ENCODE results near the gene RNF168.
A peak's percentile ranks its signal among the peaks of the same experiment; 100 is the strongest.
"Not testable (repeated sequence)": the region's sequence is repeated elsewhere in the genome, so short reads cannot be mapped to it uniquely, and the experiment has no call there.

The RNF168 gene

DNA sequence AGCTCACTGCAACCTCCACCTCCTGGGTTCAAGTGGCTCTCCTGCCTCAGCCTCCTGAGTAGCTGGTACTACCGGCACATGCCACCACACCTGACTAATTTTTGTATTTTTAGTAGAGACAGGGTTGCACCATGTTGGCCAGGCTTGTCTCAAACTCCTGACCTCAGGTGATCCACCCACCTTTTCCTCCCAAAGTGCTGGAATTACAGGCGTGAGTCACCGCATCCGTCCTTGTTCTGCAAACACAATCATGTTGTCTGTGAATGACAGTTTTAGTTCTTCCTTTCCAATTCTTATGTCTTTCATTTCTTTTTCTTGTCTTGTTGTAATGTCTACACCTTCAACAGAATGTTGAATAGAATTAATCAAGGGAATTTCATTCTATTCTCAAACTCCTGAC is 27.9 kb upstream of the RNF168 start:
- peaks cover 3% of the 10 kb centered on the region for H3K4me1 ChIP-seq (ENCODE audit: control insufficient read depth, insufficient read depth, low read length)
- no peaks in the 10 kb centered on the region for H3K36me3 ChIP-seq (ENCODE audit: control insufficient read depth in 2 of 2, insufficient read depth in 2 of 2, low read length in 2 of 2)
- H3K27ac ChIP-seq (ENCODE audit: low read length): no peak overlapping the region
- H3K9ac ChIP-seq (ENCODE audit: low read length in 2 of 2): no peak overlapping the region
- no peak overlapping the region for H3K4me3 ChIP-seq (ENCODE audit: low read length in 2 of 2)
- no peaks in the 10 kb centered on the region for H3K27me3 ChIP-seq (ENCODE audit: control insufficient read depth in 1 of 2, insufficient read depth in 2 of 2, low read length in 2 of 2)
- H3K9me3 ChIP-seq (ENCODE audit: control insufficient read depth in 2 of 2, low read length in 2 of 2): no peaks in the 10 kb centered on the region

DNA sequence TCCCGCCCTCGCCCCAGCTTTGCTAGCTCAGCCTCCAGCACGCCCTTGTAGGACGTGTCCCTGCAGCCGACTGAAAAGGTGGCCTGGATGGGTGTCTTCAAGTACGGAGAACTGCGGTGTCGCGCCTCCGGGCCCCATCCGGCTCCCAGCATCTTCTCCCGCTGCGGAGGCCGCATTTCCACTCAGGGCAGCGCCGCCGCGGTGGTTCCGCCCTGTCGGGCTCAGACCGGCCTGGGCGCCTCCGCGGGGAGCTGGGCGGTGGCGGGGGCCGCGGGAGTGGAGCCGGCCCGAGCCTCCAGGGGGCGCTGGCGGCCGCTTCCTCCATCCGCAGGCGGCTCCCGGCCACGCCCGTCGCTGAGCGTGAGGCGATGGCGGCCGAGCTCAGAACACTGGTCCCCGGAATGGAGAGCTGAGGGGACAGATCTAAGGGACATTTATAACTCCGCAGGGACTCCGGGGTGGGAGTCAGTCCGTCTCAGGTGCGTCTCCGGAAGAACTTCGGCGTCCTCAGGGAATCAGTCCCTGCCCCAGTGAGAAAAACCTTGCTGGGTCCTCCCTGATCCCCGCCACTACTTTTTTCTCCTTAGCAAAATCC is 25.2 kb upstream of the RNF168 start:
- no peaks in the 10 kb centered on the region for H3K27me3 ChIP-seq (ENCODE audit: control insufficient read depth in 1 of 2, insufficient read depth in 2 of 2, low read length in 2 of 2)
- peak overlapping the region; percentile 70 to 79 for H3K4me3 ChIP-seq (ENCODE audit: low read length in 2 of 2)
- no peaks in the 10 kb centered on the region for H3K9me3 ChIP-seq (ENCODE audit: control insufficient read depth in 2 of 2, low read length in 2 of 2)
- H3K27ac ChIP-seq (ENCODE audit: low read length): no peak overlapping the region
- peaks cover 3% of the 10 kb centered on the region for H3K4me1 ChIP-seq (ENCODE audit: control insufficient read depth, insufficient read depth, low read length)
- H3K9ac ChIP-seq (ENCODE audit: low read length in 2 of 2): peak overlapping the region; percentile 55 to 62
- H3K36me3 ChIP-seq (ENCODE audit: control insufficient read depth in 2 of 2, insufficient read depth in 2 of 2, low read length in 2 of 2): no peaks in the 10 kb centered on the region

DNA sequence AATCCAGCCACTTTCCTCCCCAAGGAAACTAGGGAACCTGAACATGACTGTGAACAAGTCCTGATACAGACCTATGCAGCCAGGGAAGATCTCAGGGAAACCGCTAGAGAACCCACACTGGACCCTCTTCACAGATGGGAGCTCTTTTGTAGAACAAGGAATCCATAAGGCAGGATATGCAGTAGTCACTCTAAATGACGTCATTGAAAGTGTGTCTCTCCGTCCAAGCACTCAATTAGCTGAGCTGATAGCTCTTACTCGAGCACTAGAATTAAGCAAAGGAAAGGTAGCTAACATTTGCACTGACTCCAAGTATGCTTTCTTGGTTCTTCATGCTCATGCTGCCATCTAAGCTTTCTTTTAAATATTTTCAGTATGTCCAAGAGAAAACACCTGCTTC is 21.6 kb upstream of the RNF168 start:
- Histone ChIP-seq H3K9ac (ENCODE audit: low read length in 2 of 2) (no peak overlapping the region), H3K36me3 (ENCODE audit: control insufficient read depth in 2 of 2, insufficient read depth in 2 of 2, low read length in 2 of 2) (no peaks in the 10 kb centered on the region)

GRCh38 chr3:196524527-196524926 is 21.0 kb upstream of the RNF168 start:
- H3K4me3 ChIP-seq (ENCODE audit: low read length in 2 of 2): no peak overlapping the region
- H3K4me1 ChIP-seq (ENCODE audit: control insufficient read depth, insufficient read depth, low read length): peaks cover 3% of the 10 kb centered on the region
- peaks cover 6 to 10% of the 10 kb centered on the region in 2 donors for H3K9me3 ChIP-seq (ENCODE audit: control insufficient read depth in 2 of 2, low read length in 2 of 2)
- no peaks in the 10 kb centered on the region for H3K27me3 ChIP-seq (ENCODE audit: control insufficient read depth in 1 of 2, insufficient read depth in 2 of 2, low read length in 2 of 2)
- no peak overlapping the region for H3K27ac ChIP-seq (ENCODE audit: low read length)
- H3K9ac ChIP-seq (ENCODE audit: low read length in 2 of 2): no peak overlapping the region
- H3K36me3 ChIP-seq (ENCODE audit: control insufficient read depth in 2 of 2, insufficient read depth in 2 of 2, low read length in 2 of 2): no peaks in the 10 kb centered on the region

More for the DNA sequence above, 21.6 kb upstream of the RNF168 start:
- Histone ChIP-seq H3K27ac (ENCODE audit: low read length) (no peak overlapping the region), H3K27me3 (ENCODE audit: control insufficient read depth in 1 of 2, insufficient read depth in 2 of 2, low read length in 2 of 2) (no peaks in the 10 kb centered on the region), H3K4me1 (ENCODE audit: control insufficient read depth, insufficient read depth, low read length) (peaks cover 3% of the 10 kb centered on the region), H3K4me3 (ENCODE audit: low read length in 2 of 2) (no peak overlapping the region), H3K9me3 (ENCODE audit: control insufficient read depth in 2 of 2, low read length in 2 of 2) (peaks cover 2 to 3% of the 10 kb centered on the region in 2 donors)

GRCh38 chr3:196523841-196524240 is 20.3 kb upstream of the RNF168 start:
- no peaks in the 10 kb centered on the region for H3K27me3 ChIP-seq (ENCODE audit: control insufficient read depth in 1 of 2, insufficient read depth in 2 of 2, low read length in 2 of 2)
- H3K36me3 ChIP-seq (ENCODE audit: control insufficient read depth in 2 of 2, insufficient read depth in 2 of 2, low read length in 2 of 2): no peaks in the 10 kb centered on the region
- peaks cover 3% of the 10 kb centered on the region for H3K4me1 ChIP-seq (ENCODE audit: control insufficient read depth, insufficient read depth, low read length)
- H3K4me3 ChIP-seq (ENCODE audit: low read length in 2 of 2): no peak overlapping the region
- H3K9ac ChIP-seq (ENCODE audit: low read length in 2 of 2): no peak overlapping the region
- H3K27ac ChIP-seq (ENCODE audit: low read length): no peak overlapping the region
- peaks cover 11 to 12% of the 10 kb centered on the region in 2 donors for H3K9me3 ChIP-seq (ENCODE audit: control insufficient read depth in 2 of 2, low read length in 2 of 2)

GRCh38 chr3:196521291-196521690 is 17.7 kb upstream of the RNF168 start:
- H3K9me3 ChIP-seq (ENCODE audit: control insufficient read depth in 2 of 2, low read length in 2 of 2): peaks cover 11 to 12% of the 10 kb centered on the region in 2 donors
- H3K27me3 ChIP-seq (ENCODE audit: control insufficient read depth in 1 of 2, insufficient read depth in 2 of 2, low read length in 2 of 2): not testable (repeated sequence)

DNA sequence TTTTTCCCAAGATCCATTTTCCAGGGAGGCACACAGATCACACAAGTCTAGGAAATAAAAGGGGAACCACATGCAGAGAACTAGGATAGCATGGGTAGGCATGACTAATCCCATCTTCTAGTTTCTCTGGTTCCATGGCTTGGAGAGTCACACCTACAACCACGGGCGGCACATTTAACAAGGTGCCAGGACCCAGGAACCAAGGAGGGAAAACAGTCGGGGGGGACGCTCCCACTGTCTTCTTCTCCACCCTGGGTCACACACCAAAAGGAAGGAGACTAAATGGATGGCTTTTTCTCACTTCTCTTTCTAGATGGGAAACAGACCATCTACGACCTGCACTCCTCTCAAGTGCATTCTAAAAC is 16.1 kb upstream of the RNF168 start:
- H3K9ac ChIP-seq (ENCODE audit: low read length in 2 of 2): no peak overlapping the region

More at GRCh38 chr3:196521291-196521690, 17.7 kb upstream of the RNF168 start:
- H3K9ac ChIP-seq (ENCODE audit: low read length in 2 of 2); H3K4me1 ChIP-seq (ENCODE audit: control insufficient read depth, insufficient read depth, low read length); H3K27ac ChIP-seq (ENCODE audit: low read length); H3K36me3 ChIP-seq (ENCODE audit: control insufficient read depth in 2 of 2, insufficient read depth in 2 of 2, low read length in 2 of 2); H3K4me3 ChIP-seq (ENCODE audit: low read length in 2 of 2): not testable (repeated sequence)

GRCh38 chr3:196518966-196519717 is 15.6 kb upstream of the RNF168 start:
- no peak overlapping the region for H3K4me3 ChIP-seq (ENCODE audit: low read length in 2 of 2)
- H3K36me3 ChIP-seq (ENCODE audit: control insufficient read depth in 2 of 2, insufficient read depth in 2 of 2, low read length in 2 of 2): no peaks in the 10 kb centered on the region

More for the DNA sequence above, 16.1 kb upstream of the RNF168 start:
- no peaks in the 10 kb centered on the region for H3K27me3 ChIP-seq (ENCODE audit: control insufficient read depth in 1 of 2, insufficient read depth in 2 of 2, low read length in 2 of 2)
- H3K36me3 ChIP-seq (ENCODE audit: control insufficient read depth in 2 of 2, insufficient read depth in 2 of 2, low read length in 2 of 2): no peaks in the 10 kb centered on the region
- peaks cover 11 to 12% of the 10 kb centered on the region in 2 donors for H3K9me3 ChIP-seq (ENCODE audit: control insufficient read depth in 2 of 2, low read length in 2 of 2)
- H3K27ac ChIP-seq (ENCODE audit: low read length): no peak overlapping the region
- H3K4me1 ChIP-seq (ENCODE audit: control insufficient read depth, insufficient read depth, low read length): no peaks in the 10 kb centered on the region
- no peak overlapping the region for H3K4me3 ChIP-seq (ENCODE audit: low read length in 2 of 2)

DNA sequence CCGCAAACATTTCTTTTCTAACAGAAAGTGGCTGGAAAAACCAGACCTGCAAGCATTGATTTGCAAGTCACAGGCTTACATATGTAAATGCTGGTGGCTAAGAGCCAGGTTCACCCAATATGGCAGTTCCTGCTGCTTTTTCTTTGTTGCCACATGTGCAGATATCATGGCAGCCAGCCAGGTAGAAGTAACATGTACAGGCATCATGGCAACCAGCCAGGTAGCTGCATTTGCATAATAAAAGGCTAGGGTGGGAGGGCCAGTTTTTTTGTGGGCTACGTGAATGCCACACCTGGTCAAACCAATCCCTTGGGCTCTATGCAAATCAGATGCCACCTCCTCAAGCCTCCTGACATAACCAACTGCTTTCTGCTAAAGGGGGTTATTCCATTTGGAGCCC is 14.4 kb upstream of the RNF168 start:
- Histone ChIP-seq H3K27ac (ENCODE audit: low read length) (no peak overlapping the region), H3K9ac (ENCODE audit: low read length in 2 of 2) (no peak overlapping the region), H3K27me3 (ENCODE audit: control insufficient read depth in 1 of 2, insufficient read depth in 2 of 2, low read length in 2 of 2) (no peaks in the 10 kb centered on the region), H3K9me3 (ENCODE audit: control insufficient read depth in 2 of 2, low read length in 2 of 2) (peaks cover 11 to 12% of the 10 kb centered on the region in 2 donors), H3K4me3 (ENCODE audit: low read length in 2 of 2) (no peak overlapping the region), H3K36me3 (ENCODE audit: control insufficient read depth in 2 of 2, insufficient read depth in 2 of 2, low read length in 2 of 2) (no peaks in the 10 kb centered on the region), H3K4me1 (ENCODE audit: control insufficient read depth, insufficient read depth, low read length) (no peaks in the 10 kb centered on the region)

More at GRCh38 chr3:196518966-196519717, 15.6 kb upstream of the RNF168 start:
- Histone ChIP-seq H3K9ac (ENCODE audit: low read length in 2 of 2) (no peak overlapping the region), H3K27me3 (ENCODE audit: control insufficient read depth in 1 of 2, insufficient read depth in 2 of 2, low read length in 2 of 2) (no peaks in the 10 kb centered on the region), H3K9me3 (ENCODE audit: control insufficient read depth in 2 of 2, low read length in 2 of 2) (peaks cover 11 to 12% of the 10 kb centered on the region in 2 donors), H3K27ac (ENCODE audit: low read length) (no peak overlapping the region), H3K4me1 (ENCODE audit: control insufficient read depth, insufficient read depth, low read length) (no peaks in the 10 kb centered on the region)

DNA sequence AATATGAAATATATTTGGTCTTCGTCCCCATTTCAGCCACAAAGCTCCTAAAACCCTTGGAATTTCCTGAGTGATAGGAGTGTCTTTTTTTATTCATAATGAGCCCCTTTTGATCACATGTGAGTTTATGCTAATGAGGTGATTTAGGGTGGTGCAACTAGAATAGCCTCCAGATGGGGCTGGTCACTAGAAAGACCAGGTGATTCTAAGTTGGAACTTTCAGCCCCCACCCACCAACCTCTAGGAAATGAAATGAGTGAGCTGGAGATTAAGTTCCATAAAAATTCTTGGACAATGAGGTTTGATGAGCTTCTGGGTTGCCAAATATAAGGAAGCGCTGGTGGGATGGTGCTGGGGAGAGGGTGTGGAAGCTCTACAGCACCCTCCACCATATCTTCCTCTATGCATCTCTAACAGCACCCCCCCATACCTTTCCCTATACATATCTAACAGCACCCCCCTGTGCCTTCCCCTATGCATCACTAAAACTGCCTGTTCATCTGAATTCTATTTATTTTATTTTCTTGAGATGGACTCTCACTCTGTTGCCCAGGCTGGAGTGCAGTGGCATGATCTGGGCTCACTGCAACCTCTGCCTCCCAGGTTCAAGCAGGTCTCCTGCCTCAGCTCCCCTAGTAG is 13.7 kb upstream of the RNF168 start:
- Histone ChIP-seq H3K9me3 (ENCODE audit: control insufficient read depth in 2 of 2, low read length in 2 of 2) (peaks cover 11 to 12% of the 10 kb centered on the region in 2 donors), H3K4me1 (ENCODE audit: control insufficient read depth, insufficient read depth, low read length) (no peaks in the 10 kb centered on the region), H3K27ac (ENCODE audit: low read length) (no peak overlapping the region), H3K36me3 (ENCODE audit: control insufficient read depth in 2 of 2, insufficient read depth in 2 of 2, low read length in 2 of 2) (no peaks in the 10 kb centered on the region), H3K9ac (ENCODE audit: low read length in 2 of 2) (no peak overlapping the region), H3K27me3 (ENCODE audit: control insufficient read depth in 1 of 2, insufficient read depth in 2 of 2, low read length in 2 of 2) (no peaks in the 10 kb centered on the region), H3K4me3 (ENCODE audit: low read length in 2 of 2) (no peak overlapping the region)
